NCI-H748 (cell line): Measurements from ENCODE around the gene ENTREP3.

Experiments
- DNase-seq: peaks from one replicate; lab custom pipeline; 2025; ENCODE audit not compliant: unreplicated experiment; lab: John Stamatoyannopoulos, UW

The ENTREP3 gene

DNA sequence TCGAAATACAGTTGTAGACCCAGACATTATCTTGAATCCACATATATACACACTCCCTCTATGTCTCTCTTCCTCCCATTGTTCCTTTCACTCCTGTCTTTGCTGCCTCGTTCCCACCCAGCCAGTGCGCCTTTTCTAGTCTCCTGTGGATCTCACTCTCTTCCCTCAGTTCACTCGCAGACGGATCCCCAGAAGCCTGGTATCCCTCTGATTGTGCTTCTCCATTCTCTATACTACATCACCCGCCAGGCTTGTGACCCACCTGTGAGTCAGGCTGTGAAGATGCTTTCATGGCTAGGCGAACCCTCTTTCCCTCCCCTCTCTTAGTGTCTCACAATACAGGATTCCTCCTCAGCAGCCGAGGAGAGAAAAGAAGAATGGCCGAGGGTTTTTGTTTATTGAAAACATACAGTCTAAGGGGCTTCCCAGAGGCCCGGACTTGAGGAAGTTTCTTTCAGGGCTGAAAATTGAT lies 23.4 kb upstream of the ENTREP3 start:
- no peak for DNase-seq

DNA sequence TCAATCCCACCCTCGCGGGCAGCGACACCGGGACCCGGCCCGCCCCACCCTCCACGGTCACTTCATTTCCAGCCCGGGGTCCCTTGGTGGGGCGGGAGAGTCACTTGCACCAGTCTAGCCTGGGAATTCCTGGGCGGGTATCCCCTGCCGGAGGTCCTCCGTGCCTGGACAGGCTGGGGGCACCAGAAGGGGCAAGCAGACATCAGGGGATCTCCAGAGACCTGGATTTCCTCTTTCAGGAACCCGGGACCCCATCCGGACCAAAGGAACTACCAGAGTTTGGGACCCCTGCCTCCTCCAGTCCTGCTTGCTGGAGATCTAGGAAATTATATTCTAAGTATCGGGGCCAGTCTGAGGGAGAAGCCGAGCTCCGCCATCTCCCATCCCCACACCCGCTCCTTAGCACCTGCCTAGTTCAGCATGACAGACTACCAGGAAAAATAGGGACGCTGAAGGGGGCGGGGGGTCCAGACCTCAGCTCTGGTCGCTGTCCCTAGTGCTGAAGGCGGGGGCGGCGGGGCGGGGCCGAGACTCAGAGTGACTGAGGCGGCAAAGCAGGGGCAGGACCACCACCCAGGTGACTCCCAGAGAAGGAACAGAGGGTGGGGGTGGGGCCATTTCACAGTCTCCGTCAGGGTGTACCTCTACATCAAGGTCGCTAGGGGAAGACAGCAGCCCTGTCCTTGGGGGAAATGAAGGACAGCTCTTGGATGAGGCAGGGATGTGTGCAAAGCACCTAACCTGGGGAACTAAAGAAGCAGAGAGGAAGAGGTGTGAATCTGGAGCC lies 22.8 kb upstream of the ENTREP3 start:
- DNase-seq: peak; percentile 88

DNA sequence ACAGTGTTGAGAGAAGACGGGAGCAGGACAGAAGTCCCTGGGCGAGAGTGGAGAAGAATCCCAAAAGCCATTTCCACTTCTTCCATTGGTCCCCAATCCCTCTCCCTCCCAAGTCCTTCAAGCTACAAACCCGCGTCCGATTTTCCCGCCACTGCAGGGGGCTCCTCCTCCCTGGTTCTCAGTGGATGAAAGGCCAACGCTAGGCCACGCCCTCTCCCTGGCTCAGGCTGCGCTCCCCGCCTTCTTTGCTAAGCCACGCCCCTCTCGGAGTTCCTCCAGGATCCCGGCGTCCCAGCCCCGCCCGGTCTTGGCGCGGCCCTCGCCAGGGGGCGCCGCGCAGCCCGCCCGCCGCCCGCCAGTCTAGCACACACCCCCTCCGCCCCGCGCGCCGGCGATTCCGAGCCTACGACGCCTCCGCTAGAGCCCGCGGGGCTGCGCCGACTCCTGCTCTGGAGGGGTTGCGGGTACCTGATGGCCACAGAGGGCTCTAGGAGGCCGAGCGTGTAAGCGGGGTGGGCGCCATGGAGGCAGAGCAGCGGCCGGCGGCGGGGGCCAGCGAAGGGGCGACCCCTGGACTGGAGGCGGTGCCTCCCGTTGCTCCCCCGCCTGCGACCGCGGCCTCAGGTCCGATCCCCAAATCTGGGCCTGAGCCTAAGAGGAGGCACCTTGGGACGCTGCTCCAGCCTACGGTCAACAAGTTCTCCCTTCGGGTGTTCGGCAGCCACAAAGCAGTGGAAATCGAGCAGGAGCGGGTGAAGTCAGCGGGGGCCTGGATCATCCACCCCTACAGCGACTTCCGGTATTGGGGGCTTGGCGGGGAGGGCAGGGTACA lies 22.0 kb upstream of the ENTREP3 start, which contains the start of gene HCN3:
Gene HCN3 (plus strand): TSS at position 394 of the 832 bp plus-strand sequence. CDS start 128 bp downstream, at position 522.
- peak; percentile 98 for DNase-seq

- peak; percentile 99 for DNase-seq
Observed at GRCh38 chr1:155273343-155274245, 18.3 kb upstream of the ENTREP3 start, which contains the start of gene CLK2. TSS of gene CLK2 (minus strand) at chr1:155273504. CDS start at chr1:155270977, 2,527 bp downstream.

- peak; percentile 83 for DNase-seq
Observed at GRCh38 chr1:155272466-155273342, 17.4 kb upstream of the ENTREP3 start.

DNA sequence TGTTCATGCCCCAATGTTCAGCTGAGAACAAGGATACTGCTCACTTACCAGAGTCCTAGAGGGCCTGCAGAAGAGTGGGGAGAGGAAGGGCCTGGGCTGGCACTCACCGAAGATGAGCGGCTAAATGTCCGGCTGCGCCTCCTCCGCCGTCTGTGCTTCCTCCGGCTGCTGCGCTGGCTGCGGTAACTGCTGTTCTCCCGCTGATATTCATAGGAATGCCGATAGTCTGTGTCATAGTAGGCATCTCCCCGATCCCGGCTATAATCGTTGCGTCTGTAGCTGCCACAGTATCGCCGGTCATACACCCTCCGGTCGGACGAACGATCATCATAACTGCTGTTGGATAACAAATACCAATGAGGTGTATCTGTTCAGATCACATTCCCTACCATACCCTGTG lies 14.1 kb upstream of the ENTREP3 start:
- no peak for DNase-seq

DNA sequence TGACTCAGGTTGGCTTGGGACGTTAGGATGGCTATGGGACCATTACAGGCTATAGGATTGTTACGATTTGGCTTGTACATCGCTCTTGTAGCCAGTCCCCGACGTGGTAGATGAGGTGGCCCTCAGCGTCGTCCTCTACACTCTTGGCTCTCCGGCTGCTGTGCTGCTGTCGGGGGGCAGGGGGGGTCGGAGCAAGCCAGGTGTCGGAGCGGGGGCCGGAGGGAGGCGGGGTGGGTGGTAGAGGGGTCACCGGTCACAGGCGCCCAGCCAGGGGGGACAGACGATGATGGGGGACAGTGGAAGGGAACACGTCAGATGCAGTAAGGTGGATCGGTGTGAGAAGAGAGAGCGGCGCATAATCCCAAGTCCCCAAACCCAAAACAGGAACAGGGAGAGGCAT lies 13.3 kb upstream of the ENTREP3 start:
- no peak for DNase-seq

- DNase-seq: no peak
Observed at GRCh38 chr1:155267373-155267772, 12.1 kb upstream of the ENTREP3 start.

- DNase-seq: no peak
Observed at GRCh38 chr1:155266553-155266952, 11.3 kb upstream of the ENTREP3 start.

DNA sequence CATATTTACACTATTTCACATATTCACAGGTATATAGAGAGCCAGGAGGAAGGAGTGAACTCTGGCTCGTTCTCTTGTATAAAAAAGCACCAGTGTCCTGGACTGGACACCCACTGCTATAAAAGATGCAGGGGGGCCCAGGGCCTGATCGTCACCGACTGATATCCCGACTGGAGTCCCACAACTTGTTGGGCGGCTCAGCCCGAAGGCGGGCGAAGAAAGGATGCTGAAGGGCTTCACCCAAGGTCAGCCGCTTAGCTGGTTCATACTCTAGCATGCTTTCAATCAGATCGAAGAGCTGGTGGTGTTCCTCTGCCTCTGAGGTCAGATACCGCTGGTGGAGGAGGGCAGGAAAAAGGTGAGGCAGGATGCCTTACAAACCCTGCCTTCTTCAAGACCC lies 7.8 kb upstream of the ENTREP3 start:
- DNase-seq: no peak

- DNase-seq: peak; percentile 98
Observed at GRCh38 chr1:155261852-155262673, 6.8 kb upstream of the ENTREP3 start, which contains the start of gene SCAMP3. TSS of gene SCAMP3 (minus strand) at chr1:155262360. CDS start at chr1:155262151, 209 bp downstream.

GRCh38 chr1:155261493-155261851 lies 6.2 kb upstream of the ENTREP3 start:
- peak; percentile 46 for DNase-seq

DNA sequence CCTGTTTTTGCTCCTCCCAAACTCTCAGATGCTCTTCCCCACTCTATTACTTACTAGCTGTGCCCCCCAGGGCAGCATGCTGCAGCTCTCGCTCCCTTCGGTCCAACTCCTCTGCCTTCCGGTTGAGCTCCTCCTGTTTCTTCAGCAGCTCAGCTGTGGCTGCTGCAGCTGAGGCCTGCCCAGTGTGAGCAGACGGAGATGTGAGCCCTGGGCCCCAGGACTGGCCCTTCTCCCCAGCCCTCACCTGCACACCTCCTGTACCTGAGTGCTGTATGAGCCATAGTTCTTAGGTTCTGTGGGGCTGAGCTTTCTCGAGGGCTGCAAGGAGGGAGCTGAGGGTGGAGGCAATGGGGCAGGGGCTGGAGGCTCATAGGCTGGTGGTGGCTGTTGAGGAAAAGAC lies 5.0 kb upstream of the ENTREP3 start:
- no peak for DNase-seq

GRCh38 chr1:155256058-155256852 lies 972 bp upstream of the ENTREP3 start:
- DNase-seq: no peak

GRCh38 chr1:155254714-155255242 lies 505 bp downstream of the ENTREP3 start:
- peak; percentile 45 for DNase-seq

DNA sequence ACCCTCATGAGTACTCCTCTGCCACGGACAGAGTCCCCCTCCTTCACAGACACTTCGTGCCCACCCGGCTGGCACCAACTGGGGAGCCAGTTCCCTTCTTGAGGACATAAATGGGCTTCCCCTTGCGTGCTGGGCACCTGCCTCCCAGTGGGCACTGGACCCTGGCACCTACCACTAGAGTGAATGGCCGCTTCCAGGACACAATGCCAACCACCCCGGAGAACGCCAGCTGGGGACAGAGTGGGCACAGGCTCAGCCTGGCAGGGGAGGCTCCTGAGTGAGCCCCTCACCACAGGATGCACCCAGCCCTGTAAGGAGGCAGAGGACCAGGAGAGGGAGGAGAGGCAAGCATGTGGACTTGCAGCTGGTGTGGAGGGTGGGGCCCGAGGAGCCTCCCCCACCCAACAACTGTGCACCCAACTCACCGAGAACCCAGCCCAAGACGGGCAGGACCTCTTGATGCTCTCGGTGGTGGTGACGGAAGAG lies 1.0 kb downstream of the ENTREP3 start:
- no peak for DNase-seq

GRCh38 chr1:155253797-155254196 lies 1.5 kb downstream of the ENTREP3 start:
- no peak for DNase-seq

- no peak for DNase-seq
Observed at GRCh38 chr1:155253208-155253607, 2.1 kb downstream of the ENTREP3 start.
